A673 (cell line): ENCODE data around the gene ARFGAP1. TPM values are rescaled to one million over a fixed set of nuclear protein-coding genes. Genes with fewer than 3 reads are reported as not detected.

Experiments
- BruUV-seq: library from RNA; stranded (reverse); fragments of 400-500 nt; replicated peaks from 2 replicates; lab custom pipeline; 2021; lab: Mats Ljungman, UMichigan
- CTCF ChIA-PET: fragments of 300-600 bp; sonication (Branson Sonifier 250); formaldehyde crosslinking; loops from one replicate; lab custom pipeline; 2022; ENCODE audit warnings: antibody characterized with exemption; lab: Charles Lee
- POLR2A ChIA-PET: fragments of 300-600 bp; sonication (Branson Sonifier 250); formaldehyde crosslinking; loops from one replicate; lab custom pipeline; 2022; ENCODE audit warnings: antibody characterized with exemption; ENCODE audit not compliant: low non-redundant PET; lab: Charles Lee
- DNase-seq: peaks from one replicate; pipeline ENCODE4 v3.0.0-alpha.2; 2015; ENCODE audit warnings: low spot score
- H3K27ac ChIP-seq: fragments of 200-600 bp; sonication (generic); 2 replicates; pipeline ENCODE4 v1.5.1; 2016; ENCODE audit warnings: mixed run types, low read depth, mild to moderate bottlenecking, mixed read lengths, antibody characterized with exemption, low read length; ENCODE audit not compliant: poor library complexity, severe bottlenecking
- H3K27me3 ChIP-seq: fragments of 200-600 bp; sonication (generic); replicated peaks from 2 replicates; pipeline ENCODE4 v1.6.1; 2017; ENCODE audit warnings: mixed run types, low read depth, mild to moderate bottlenecking, mixed read lengths, antibody characterized with exemption, low read length; ENCODE audit not compliant: insufficient read depth, poor library complexity
- H3K36me3 ChIP-seq: fragments of 200-600 bp; sonication (generic); 2 replicates; pipeline ENCODE4 v1.6.1; 2016; ENCODE audit warnings: mixed run types, mild to moderate bottlenecking, mixed read lengths, antibody characterized with exemption, low read length; ENCODE audit not compliant: insufficient read depth, poor library complexity, severe bottlenecking
- H3K4me1 ChIP-seq: fragments of 200-600 bp; sonication (generic); 2 replicates; pipeline ENCODE4 v1.6.1; 2017; ENCODE audit warnings: mixed run types, mild to moderate bottlenecking, mixed read lengths, antibody characterized with exemption, low read length; ENCODE audit not compliant: insufficient read depth, poor library complexity, severe bottlenecking
- H3K4me3 ChIP-seq: fragments of 200-600 bp; sonication (generic); 2 replicates; pipeline ENCODE4 v1.5.1; 2016; ENCODE audit warnings: low read depth, mixed run types, mild to moderate bottlenecking, mixed read lengths, low read length; ENCODE audit not compliant: poor library complexity, severe bottlenecking
- H3K9me3 ChIP-seq: fragments of 200-600 bp; sonication (generic); 2 replicates; pipeline ENCODE4 v1.6.1; 2016; ENCODE audit warnings: mixed run types, low read depth, mild to moderate bottlenecking, mixed read lengths, antibody characterized with exemption, low read length; ENCODE audit not compliant: poor library complexity, severe bottlenecking
- CTCF ChIP-seq: fragments of 300-800, 200-600 bp; sonication (generic); conservative IDR thresholded peaks from 2 replicates; pipeline ENCODE4 v1.5.1; 2017; ENCODE audit warnings: low read depth, mild to moderate bottlenecking, antibody characterized with exemption, low read length, moderate library complexity, mixed read lengths
- EZH2 ChIP-seq: fragments of 200-600 bp; sonication (generic); IDR thresholded peaks from 2 replicates; pipeline ENCODE4 v1.6.1; 2017; ENCODE audit warnings: borderline replicate concordance, low read depth, mild to moderate bottlenecking, mixed read lengths, antibody characterized with exemption, low read length; ENCODE audit not compliant: poor library complexity, severe bottlenecking
- intact Hi-C: fragments of 100-400 bp; cut with micrococcal nuclease; formaldehyde crosslinking; loops from one replicate; pipeline ENCODE4 v1.10.0; 2022; ENCODE audit not compliant: unreplicated experiment
- total RNA-seq: library from RNA; stranded (reverse); gene quantifications from 2 replicates; pipeline ENCODE4 v1.2.3, GENCODE V29; 2021

The ARFGAP1 gene
- total RNA-seq, 1 experiment from 2014 or later, result 90.4 TPM

DNA sequence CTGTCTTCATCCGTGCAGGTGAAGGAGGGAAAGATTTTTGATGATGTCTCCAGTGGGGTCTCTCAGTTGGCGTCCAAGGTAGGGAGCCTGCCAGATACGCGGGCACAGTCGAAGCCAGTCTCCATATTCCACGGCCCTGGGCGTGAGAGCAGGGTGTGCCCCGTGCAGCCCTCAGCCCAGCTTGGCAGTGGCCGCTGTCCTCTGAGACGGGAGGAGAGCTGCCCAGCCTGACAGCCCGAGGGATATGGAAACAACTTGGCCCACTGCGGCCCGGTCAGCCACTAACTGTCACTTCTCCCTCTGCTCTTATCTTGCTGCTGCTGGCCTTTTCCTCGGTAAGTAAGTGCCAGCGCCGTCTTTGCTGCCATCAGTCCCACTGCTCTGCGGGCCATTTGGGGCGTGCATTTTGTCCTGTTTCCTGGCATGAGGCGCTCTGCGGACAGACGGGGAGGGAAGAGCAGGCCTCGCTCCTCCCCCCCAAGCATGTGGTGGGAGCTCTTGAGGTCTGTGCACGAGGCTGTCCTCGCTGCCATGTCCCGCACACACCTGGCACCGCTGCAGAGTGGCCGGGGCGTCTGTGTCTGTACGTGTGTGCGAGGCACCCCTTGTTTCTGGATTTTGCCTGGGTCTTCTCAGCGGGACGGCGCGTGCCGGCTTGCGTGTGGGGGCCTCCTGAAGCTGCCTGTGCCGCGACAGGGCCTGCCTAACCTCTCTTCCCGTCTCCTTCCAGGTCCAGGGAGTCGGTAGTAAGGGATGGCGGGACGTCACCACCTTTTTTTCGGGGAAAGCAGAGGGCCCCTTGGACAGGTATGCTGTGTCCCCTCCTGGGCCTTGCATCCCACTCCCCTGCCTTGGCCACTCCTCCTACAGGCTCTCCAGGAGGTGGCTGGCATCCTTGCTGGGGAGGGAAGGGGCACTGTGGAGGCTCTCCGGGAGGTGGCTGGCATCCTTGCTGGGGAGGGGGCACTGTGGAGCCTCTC is 13.3 kb downstream of the ARFGAP1 start:
- H3K9me3 ChIP-seq, result no peaks in the 10 kb centered on the region
- no peak overlapping the region for H3K27ac ChIP-seq
- ChIA-PET CTCF (no interaction called here), POLR2A (interaction anchor here (0.6 kb wide), 1 partner anchor 807 kb away, joined by 3 read pairs; no protein-coding TSS in a partner anchor)
- intact Hi-C loops, result no loop called here
- no peaks in the 10 kb centered on the region for H3K4me1 ChIP-seq
- H3K27me3 ChIP-seq, result no peaks in the 10 kb centered on the region
- DNase-seq, result no peak
- TF ChIP-seq CTCF (no peak), EZH2 (no peak)
- peaks cover 6% of the 10 kb centered on the region for H3K36me3 ChIP-seq
- no peak overlapping the region for H3K4me3 ChIP-seq
- BruUV-seq, result no TSS peak

DNA sequence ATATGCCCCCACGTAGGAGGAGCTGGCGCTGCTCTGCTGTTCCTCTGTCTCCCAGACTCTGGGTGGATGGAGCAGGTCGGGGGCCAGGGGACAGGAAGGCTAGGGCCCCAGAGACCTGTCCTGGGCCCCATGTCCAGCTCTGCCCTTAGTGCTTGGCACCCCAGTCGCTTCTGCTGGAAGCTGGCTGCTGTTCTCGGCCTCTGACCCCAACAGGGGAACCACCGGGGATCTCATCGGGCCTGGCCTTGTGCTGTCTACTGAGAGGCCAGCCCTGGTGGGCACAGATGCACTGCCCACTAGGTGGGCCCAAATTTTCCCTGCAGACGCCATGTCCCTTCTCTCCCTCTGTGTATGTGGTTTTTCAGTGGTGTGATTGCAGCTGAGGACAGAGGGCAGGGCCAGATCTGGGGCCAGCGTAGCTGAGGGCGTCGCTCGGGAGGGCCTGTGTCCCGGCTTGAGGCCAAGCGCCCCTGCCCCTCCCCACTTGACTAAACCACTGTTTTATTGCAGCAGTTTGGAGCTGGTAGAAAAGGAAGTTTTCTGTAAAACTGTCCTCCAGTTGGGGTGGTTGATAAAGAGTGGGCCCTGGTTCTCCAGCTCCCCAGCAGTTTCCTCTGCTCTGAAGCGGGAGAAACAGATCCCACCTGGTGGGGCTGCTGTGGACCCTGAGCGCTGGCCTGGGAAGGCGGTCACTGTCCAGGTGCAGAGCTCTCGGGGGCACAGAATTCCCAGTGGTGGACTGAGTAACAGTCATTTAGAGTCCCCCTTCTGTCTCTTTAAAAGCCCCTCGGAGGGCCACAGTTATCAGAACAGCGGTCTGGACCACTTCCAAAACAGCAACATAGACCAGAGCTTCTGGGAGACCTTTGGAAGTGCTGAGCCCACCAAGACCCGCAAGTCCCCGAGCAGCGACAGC is 14.4 kb downstream of the ARFGAP1 start:
- no peaks in the 10 kb centered on the region for H3K27me3 ChIP-seq
- no peaks in the 10 kb centered on the region for H3K4me1 ChIP-seq
- POLR2A ChIA-PET, result interaction anchor here (0.5 kb wide), 1 partner anchor 30 kb away, joined by 7 read pairs; no protein-coding TSS in a partner anchor
- TF ChIP-seq CTCF (no peak), EZH2 (no peak)
- DNase-seq, result no peak
- H3K36me3 ChIP-seq, result peaks cover 6% of the 10 kb centered on the region
- H3K4me3 ChIP-seq, result no peak overlapping the region
- H3K27ac ChIP-seq, result no peak overlapping the region
- intact Hi-C loops, result no loop called here
- no peaks in the 10 kb centered on the region for H3K9me3 ChIP-seq
- no TSS peak for BruUV-seq
- CTCF ChIA-PET, result no interaction called here

GRCh38 chr20:63287697-63288580 is 15.3 kb downstream of the ARFGAP1 start:
- intact Hi-C loops, result no loop called here
- BruUV-seq, result no TSS peak
- CTCF ChIA-PET, result no interaction called here

More at GRCh38 chr20:63287697-63288580, 15.3 kb downstream of the ARFGAP1 start:
- H3K4me1 ChIP-seq, result no peaks in the 10 kb centered on the region
- no peak overlapping the region for H3K4me3 ChIP-seq
- TF ChIP-seq CTCF (no peak), EZH2 (no peak)
- no peaks in the 10 kb centered on the region for H3K9me3 ChIP-seq
- POLR2A ChIA-PET, result no interaction called here
- H3K27me3 ChIP-seq, result no peaks in the 10 kb centered on the region
- peaks cover 1% of the 10 kb centered on the region for H3K36me3 ChIP-seq
- H3K27ac ChIP-seq, result no peak overlapping the region
- no peak for DNase-seq
